ENCODE measurements around the gene PCDH15. TPM values are rescaled to one million over a fixed set of nuclear protein-coding genes. Genes with fewer than 3 reads are reported as not detected.

PCDH15 gene
- total and polyA plus RNA-seq, 4 donors = 0.03 to 16.9 (median 0.88) TPM

DNA sequence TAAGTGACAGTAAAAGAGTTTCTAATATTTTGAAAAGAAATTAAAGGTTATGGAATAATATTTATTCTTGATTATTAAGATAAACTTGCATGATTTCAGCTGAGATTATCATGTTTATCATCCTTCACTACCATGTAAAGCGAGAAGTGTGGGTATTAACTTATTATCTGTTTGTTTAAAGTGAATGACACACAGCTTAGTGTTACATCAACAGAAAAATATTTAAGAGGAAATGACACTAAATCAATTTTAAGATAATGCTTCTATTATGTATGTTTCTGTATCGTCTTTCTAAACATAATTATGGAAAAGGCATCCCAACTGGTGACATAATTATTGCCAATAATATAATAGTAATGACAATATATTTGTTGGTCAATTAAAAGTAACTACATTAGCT, 213.1 kb downstream of the PCDH15 start:
- no peak for ATAC-seq (ENCODE audit: insufficient read depth, low FRiP score)
- Histone ChIP-seq H3K27ac (ENCODE audit: low read depth in 1 of 2, low read length in 1 of 2) (no peak overlapping the region), H3K9me3 (ENCODE audit: control insufficient read depth in 4 of 4, insufficient read depth in 3 of 4, low read length in 3 of 4) (no peaks in the 10 kb centered on the region), H3K36me3 (ENCODE audit: control insufficient read depth in 4 of 4, insufficient read depth in 4 of 4, low read length in 4 of 4) (no peaks in the 10 kb centered on the region), H3K9ac (ENCODE audit: insufficient read depth in 1 of 2, low read length in 2 of 2) (no peak overlapping the region), H3K27me3 (ENCODE audit: control insufficient read depth in 3 of 3, insufficient read depth in 3 of 3, low read length in 2 of 3) (no peaks in the 10 kb centered on the region), H3K4me1 (ENCODE audit: control insufficient read depth in 5 of 5, insufficient read depth in 5 of 5, low read length in 5 of 5) (peaks cover 0 to 5% (median 0%) of the 10 kb centered on the region in 5 donors), H3K4me3 (no peak overlapping the region)
- TF ChIP-seq, protein P1, sequence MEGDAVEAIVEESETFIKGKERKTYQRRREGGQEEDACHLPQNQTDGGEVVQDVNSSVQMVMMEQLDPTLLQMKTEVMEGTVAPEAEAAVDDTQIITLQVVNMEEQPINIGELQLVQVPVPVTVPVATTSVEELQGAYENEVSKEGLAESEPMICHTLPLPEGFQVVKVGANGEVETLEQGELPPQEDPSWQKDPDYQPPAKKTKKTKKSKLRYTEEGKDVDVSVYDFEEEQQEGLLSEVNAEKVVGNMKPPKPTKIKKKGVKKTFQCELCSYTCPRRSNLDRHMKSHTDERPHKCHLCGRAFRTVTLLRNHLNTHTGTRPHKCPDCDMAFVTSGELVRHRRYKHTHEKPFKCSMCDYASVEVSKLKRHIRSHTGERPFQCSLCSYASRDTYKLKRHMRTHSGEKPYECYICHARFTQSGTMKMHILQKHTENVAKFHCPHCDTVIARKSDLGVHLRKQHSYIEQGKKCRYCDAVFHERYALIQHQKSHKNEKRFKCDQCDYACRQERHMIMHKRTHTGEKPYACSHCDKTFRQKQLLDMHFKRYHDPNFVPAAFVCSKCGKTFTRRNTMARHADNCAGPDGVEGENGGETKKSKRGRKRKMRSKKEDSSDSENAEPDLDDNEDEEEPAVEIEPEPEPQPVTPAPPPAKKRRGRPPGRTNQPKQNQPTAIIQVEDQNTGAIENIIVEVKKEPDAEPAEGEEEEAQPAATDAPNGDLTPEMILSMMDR (IDR thresholded peaks at IDR 0.05; ENCODE audit: control extremely low read depth, extremely low read depth) = no peak
- DNase-seq = peak in 2 of 3 donors; percentile 52 to 57
- WGBS, 2 donors = 25 to 36% methylated on average over 2 of the region's 2 CpGs

DNA sequence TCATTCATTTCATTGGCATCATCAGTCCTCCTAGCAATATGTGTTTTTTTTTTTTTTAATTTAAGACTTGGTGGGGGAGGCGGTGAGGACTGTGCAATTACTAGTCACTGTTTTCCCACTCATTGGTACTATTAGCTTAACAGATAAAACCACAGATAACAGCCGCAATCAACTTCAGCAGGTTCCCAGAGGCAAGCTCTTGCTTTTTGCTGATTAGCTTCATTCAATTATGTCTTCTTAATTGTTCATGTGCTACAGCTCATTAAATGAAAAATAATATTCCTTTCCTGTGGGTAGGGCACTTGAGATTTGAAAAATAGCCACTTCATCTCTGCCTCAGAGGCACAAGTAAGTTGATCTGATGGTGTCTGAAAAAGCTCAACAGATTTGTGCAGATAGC, 215.5 kb downstream of the PCDH15 start:
- Histone ChIP-seq H3K36me3 (ENCODE audit: control insufficient read depth in 4 of 4, insufficient read depth in 4 of 4, low read length in 4 of 4) (no peaks in the 10 kb centered on the region), H3K27ac (ENCODE audit: low read depth in 1 of 2, low read length in 1 of 2) (no peak overlapping the region), H3K4me1 (ENCODE audit: control insufficient read depth in 5 of 5, insufficient read depth in 5 of 5, low read length in 5 of 5) (peaks cover 0 to 5% (median 0%) of the 10 kb centered on the region in 5 donors), H3K4me3 (no peak overlapping the region), H3K9ac (ENCODE audit: insufficient read depth in 1 of 2, low read length in 2 of 2) (no peak overlapping the region), H3K9me3 (ENCODE audit: control insufficient read depth in 4 of 4, insufficient read depth in 3 of 4, low read length in 3 of 4) (no peaks in the 10 kb centered on the region), H3K27me3 (ENCODE audit: control insufficient read depth in 3 of 3, insufficient read depth in 3 of 3, low read length in 2 of 3) (no peaks in the 10 kb centered on the region)
- ATAC-seq (ENCODE audit: insufficient read depth, low FRiP score) (no peak), DNase-seq (no peak)
- TF ChIP-seq, protein P1 (IDR thresholded peaks at IDR 0.05; ENCODE audit: control extremely low read depth, extremely low read depth) = no peak
- WGBS, 2 donors = 31 to 32% methylated on average over 2 of the region's 2 CpGs

DNA sequence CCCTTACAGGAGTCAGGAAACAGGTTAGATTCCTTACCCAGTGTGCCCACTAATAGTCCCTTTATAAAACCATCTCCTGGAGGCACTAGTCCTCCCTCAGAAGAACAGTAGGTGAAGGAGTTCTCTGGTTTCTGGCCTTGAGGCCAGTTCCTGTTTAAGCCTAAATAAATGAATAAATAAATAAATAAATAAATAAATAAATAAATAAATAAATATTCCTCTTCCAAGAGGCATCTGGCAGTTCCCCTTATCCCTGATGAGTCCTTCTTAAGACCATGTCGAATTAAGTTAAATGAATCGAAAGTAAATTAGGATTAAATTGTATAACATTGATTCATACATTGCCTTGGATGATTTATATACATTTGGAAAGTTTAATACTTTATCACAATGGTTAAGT, 223.3 kb downstream of the PCDH15 start:
- Histone ChIP-seq H3K27ac (ENCODE audit: low read depth in 1 of 2, low read length in 1 of 2) (no peak overlapping the region), H3K9ac (ENCODE audit: insufficient read depth in 1 of 2, low read length in 2 of 2) (no peak overlapping the region), H3K4me1 (ENCODE audit: control insufficient read depth in 5 of 5, insufficient read depth in 5 of 5, low read length in 5 of 5) (peaks cover 0 to 9% (median 0%) of the 10 kb centered on the region in 5 donors), H3K36me3 (ENCODE audit: control insufficient read depth in 4 of 4, insufficient read depth in 4 of 4, low read length in 4 of 4) (no peaks in the 10 kb centered on the region), H3K27me3 (ENCODE audit: control insufficient read depth in 3 of 3, insufficient read depth in 3 of 3, low read length in 2 of 3) (no peaks in the 10 kb centered on the region), H3K9me3 (ENCODE audit: control insufficient read depth in 4 of 4, insufficient read depth in 3 of 4, low read length in 3 of 4) (no peaks in the 10 kb centered on the region), H3K4me3 (no peak overlapping the region)
- TF ChIP-seq, protein P1 (IDR thresholded peaks at IDR 0.05; ENCODE audit: control extremely low read depth, extremely low read depth) = no peak
- DNase-seq = no peak
- ATAC-seq (ENCODE audit: insufficient read depth, low FRiP score) = no peak
- WGBS, 2 donors = 80 to 87% methylated on average over 2 of the region's 2 CpGs

DNA sequence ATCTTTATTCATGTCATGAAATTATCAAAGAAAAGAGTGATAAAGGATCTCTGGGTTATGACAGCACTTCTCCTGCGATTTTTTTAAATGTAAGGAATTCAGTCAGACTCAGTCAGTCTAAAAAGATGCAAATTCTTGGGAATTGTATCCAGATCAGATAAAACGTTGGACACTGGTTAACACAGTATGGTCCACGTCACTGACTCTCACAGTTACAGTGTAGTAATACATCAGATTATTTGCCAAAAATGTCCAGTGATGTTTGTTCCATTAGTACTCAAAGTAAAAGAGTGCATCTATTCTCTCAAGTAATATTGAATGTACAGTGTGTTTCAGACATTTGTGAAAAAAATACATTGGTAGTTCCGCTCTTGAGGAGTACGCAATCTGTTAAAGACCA, 224.5 kb downstream of the PCDH15 start:
- peaks cover 0 to 9% (median 0%) of the 10 kb centered on the region in 5 donors for H3K4me1 ChIP-seq (ENCODE audit: control insufficient read depth in 5 of 5, insufficient read depth in 5 of 5, low read length in 5 of 5)
- 63 to 67% methylated on average over 5 of the region's 5 CpGs for WGBS, 2 donors
- TF ChIP-seq, protein P1 (IDR thresholded peaks at IDR 0.05; ENCODE audit: control extremely low read depth, extremely low read depth) = no peak
- H3K36me3 ChIP-seq (ENCODE audit: control insufficient read depth in 4 of 4, insufficient read depth in 4 of 4, low read length in 4 of 4) = no peaks in the 10 kb centered on the region
- H3K27me3 ChIP-seq (ENCODE audit: control insufficient read depth in 3 of 3, insufficient read depth in 3 of 3, low read length in 2 of 3) = no peaks in the 10 kb centered on the region
- H3K9me3 ChIP-seq (ENCODE audit: control insufficient read depth in 4 of 4, insufficient read depth in 3 of 4, low read length in 3 of 4) = no peaks in the 10 kb centered on the region
- no peak overlapping the region for H3K9ac ChIP-seq (ENCODE audit: insufficient read depth in 1 of 2, low read length in 2 of 2)
- no peak overlapping the region for H3K4me3 ChIP-seq
- no peak for ATAC-seq (ENCODE audit: insufficient read depth, low FRiP score)
- DNase-seq = peak; percentile 15 to 92 (median 83)
- no peak overlapping the region for H3K27ac ChIP-seq (ENCODE audit: low read depth in 1 of 2, low read length in 1 of 2)

Data from lung (tissue), 12 donors.